Amniotic epithelial cell (primary cell): ENCODE data around the gene DCP1A.
A peak's percentile ranks its signal among the peaks of the same experiment; 100 is the strongest.
"Not testable (repeated sequence)": the region's sequence is repeated elsewhere in the genome, so short reads cannot be mapped to it uniquely, and the experiment has no call there.

Source experiments
- DNase-seq: peaks from one replicate; pipeline ENCODE4 v3.0.0-alpha.2; 2010; ENCODE audit warnings: low read depth

DCP1A gene

DNA sequence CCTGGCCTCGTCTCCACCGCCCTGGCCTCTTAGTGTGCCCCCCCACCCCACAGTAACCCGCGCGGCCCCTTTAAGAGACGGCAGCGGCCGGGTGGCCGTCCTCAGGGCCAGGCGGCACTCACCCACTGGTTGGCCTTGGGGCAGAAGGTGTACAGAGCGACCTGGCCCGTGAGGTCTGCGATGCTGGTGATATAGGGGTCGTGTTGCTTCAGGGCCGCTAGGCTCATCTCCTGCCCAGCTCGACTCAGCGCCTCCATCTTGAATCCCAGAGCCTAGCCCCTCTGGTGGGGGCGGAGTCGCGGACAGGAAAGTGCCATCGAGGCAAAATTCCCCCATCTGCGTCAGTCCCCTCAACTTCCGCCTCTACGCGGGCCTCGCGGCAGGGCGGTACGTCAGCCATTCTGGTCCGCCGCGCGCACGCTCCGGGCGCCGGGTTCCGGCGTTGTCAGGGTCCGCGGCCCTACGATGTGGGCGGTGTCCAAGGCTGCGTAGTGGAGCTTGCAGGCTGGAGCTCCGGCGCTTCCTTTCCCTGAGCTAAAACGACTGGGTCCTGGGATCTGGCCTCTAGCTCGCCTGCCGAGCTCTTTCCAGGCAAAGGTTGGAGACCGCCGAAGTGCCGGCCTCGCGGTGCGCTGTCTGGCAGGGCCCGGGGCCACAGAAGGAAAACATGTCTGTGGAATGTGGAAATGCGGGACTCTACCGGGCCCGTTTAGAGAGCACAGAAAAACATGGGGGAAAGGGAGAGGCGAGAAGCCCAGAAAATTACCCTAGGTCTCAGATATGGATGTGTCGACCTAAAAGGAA lies at the start of gene DCP1A:
Gene DCP1A, minus strand, starts transcription at position 283 of the 804 bp plus-strand sequence. Its CDS starts 26 bp downstream, at position 257.
- peak; percentile 96 for DNase-seq

DNA sequence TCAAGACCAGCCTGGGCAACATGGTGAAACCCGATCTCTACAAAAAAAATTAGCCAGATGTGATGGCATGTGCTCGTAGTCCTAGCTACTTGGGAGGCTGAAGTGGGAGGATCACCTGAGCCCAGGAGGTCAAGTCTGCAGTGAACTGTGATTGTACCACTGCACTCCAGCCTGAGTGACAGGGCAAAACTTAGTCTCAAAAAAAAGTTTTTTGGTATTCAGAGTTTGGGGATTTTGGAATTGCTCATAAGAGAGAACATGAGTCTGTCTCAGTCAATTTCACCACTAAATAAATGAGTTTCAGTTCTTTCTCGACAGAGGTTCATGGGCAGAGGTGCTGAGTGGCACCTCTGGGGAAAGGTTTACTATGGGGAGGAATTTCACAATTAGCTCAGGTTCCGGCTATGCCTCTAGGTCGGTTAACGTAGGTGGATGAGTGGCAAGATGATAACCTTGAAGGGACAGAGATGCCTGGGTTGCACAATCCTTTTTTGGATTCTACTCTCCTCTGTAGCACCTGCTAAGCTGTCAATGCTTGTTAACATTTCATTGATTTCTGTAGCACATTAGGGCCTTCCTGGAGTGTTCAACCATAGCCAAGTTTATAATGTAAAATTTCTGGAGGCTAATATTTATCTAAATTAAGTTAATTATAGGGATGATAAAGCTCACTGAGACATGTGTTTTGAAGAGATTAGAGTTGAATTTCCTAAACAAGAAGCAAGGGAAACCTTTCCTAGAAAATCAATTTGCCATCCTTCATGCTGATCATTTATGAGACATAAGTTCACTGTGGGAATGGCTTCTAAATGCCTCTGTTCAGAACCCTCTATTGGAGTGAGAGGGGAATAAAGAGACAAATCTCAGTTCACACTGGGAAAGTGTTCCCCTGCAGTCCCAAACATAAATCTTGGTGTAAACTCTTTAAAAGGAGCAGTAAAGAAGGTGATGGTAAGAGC lies 37.4 kb upstream of the DCP1A start:
- DNase-seq: no peak

DNA sequence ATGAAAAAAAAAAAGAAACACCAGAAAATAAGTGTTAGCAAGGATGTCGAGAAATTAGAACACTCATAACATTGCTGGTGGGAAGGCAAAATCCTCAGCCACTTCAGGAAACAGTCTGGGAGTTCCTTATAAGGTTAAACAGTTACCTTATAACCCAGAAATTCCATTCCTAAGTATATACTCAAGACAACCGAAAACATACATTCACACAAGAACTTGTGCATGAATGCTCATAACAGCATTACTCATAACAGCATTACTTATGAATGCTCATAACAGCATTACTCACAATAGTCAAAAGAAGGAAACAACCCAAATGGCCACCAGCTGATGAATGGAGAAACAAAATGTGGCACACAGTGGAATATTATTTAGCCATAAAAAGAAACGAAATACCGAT lies 34.8 kb upstream of the DCP1A start:
- DNase-seq: peak; percentile 57

DNA sequence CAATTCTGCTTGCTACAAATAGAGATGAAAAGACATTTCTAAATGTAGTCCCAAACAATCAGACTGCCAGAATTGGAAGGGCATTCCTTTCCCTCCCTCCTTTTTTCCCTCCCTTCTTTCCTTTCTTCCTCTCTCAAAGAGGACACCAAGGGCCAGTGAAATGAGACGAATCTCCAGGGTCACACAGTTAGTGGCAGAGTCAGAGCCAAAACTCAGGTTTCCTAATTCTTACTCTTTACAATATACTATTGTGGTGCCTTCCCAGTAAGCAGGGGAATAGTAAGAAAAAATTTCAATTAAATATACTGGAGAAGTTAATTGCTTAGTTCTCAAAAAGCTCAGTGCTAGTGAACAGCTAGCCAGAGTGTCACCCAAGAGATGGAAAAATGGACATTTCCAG lies 33.0 kb upstream of the DCP1A start:
- no peak for DNase-seq

DNA sequence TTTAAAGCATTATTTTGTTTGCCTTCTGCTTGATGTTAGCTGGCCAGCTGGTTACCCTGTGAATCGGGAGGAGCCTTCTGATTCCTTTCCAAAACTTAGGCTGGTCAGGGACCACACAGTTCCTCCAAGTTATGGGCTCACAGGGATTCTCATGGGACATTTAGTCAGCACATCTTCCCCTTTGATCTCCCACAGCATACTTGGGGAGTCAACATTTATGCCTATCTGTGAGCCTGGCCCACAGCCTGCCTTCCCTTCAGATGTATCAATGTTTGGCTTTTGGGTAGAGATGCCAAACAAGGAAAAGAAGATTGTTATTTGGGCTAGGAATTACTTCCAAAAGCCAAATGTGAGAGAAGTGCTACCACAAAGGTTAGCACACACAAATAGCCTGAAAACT lies 32.6 kb upstream of the DCP1A start:
- DNase-seq: no peak

DNA sequence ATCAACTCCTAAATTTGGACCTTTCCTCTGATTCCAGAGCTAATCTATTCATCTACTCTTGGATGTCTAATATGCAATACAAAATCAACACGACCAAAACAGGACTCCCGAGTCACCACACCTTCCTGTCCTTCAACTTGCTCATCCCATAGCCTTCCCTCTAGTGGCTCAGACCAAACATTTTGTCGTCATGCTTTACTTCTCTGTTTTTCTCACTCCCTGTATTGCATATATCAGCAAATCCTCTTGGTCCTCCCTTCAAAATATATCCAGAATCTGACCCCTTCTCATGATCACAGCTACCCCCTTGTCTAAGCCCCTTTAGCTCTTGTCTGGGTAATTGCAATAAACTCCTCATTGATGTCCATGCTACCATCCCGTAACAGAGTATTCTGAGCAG lies 30.5 kb upstream of the DCP1A start:
- no peak for DNase-seq

DNA sequence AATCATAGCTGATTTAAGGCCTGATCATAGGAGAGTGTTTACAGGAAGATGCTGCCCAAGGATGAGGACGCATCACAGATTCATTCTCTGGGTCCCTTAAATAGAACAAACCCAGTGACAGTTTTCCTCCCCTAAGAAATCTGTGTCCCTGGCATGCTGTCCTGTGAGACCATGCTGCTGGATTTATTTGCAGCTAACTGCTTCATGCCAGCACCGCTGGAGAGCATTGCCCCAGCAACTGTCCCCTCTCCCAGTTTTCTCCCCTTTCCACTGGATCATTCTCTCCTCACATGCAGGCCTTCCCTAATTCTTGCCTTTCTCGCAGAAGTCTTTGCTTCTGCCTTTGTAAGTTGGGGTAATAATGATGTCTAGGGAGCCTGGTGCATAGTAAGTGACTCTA lies 29.3 kb upstream of the DCP1A start:
- no peak for DNase-seq

DNA sequence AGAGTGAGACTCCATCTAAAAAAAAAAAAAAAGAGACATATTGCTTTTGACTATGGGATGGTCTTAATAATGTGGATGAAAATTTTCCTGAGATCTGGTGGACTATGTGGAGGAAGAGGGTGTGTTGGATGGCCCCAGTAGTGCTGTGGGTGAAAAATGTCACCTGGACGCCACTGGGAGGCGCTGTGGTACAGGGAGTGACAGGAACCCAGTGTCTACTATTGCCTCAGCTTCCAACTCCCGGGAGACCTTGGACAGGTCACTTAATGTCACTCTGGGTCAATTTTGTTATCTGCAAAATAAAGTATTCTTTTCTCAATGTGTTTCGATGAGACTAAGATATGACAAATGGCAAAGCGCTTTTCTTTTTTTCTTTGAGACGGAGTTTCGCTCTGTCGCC lies 27.7 kb upstream of the DCP1A start:
- peak; percentile 55 for DNase-seq

DNA sequence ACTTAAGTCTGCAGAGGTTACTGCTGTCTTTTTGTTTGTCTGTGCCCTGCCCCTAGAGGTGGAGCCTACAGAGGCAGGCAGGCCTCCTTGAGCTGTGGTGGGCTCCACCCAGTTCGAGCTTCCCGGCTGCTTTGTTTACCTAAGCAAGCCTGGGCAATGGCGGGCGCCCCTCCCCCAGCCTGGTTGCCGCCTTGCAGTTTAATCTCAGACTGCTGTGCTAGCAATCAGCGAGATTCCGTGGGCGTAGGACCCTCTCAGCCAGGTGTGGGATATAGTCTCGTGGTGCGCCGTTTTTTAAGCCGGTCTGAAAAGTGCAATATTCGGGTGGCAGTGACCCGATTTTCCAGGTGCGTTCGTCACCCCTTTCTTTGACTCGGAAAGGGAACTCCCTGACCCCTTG lies 23.4 kb upstream of the DCP1A start:
- DNase-seq: not testable (repeated sequence)

DNA sequence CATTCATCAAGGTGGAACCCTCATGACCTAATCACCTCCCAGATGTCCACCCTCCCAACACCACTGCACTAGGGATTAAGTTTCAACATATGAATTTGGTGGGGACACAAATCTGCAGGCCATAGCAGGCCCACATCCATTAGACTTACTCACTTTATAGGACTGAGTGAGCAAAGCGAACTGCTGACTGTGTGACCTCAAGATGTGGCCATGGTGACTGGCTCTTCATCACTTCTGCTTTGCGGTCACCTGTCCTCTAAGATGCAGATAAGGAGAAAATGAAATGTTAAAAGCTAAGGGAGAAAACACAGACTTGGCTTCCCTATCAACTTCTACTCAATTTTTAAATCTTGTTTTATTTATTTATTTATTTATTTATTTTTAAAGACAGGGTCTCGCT lies 14.5 kb upstream of the DCP1A start:
- no peak for DNase-seq

DNA sequence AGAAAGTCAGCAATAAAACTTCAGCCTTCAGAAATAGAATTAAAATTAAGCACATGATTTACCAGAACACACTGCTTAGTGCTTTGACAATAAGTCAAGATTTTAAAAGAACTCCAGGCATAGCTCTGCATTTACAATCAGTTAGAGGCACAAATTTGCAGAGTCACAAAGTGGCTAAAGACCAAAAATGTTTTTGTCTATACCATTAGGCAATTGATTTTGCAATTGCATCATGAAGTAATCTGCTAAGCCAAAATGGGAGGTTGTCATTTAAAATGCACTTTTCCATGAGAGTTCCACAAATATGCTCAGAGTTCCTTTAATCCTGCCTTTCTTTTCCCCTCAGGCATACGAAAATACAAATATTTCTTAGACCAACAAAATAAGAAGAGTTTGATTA lies 10.1 kb upstream of the DCP1A start:
- no peak for DNase-seq

DNA sequence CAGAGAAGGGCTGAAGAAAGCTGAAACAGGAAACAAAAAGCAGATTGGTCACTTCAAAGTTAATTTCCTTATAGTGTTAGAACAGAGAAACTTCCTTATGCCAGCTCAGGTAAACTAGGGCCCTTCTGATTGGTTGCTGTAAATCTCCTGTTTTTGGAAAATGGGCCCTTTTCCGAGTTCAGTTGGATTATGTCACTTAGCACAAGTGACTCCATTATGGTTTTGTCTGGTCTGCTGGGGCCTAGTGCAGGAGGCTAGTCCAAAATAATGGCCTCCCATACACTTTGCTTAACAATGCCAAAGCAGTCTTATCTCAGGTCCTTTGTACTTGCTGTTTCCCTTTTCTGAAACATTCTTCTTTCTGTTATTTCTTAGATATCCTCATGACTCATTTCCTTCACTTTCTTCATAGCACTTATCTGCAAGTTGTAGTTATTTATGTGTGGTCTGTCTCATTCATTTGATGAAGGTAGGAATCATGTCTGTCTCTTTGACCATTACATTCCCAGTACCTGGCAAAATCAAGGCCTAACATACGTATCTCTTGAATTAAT lies 7.7 kb upstream of the DCP1A start:
- DNase-seq: peak; percentile 89

DNA sequence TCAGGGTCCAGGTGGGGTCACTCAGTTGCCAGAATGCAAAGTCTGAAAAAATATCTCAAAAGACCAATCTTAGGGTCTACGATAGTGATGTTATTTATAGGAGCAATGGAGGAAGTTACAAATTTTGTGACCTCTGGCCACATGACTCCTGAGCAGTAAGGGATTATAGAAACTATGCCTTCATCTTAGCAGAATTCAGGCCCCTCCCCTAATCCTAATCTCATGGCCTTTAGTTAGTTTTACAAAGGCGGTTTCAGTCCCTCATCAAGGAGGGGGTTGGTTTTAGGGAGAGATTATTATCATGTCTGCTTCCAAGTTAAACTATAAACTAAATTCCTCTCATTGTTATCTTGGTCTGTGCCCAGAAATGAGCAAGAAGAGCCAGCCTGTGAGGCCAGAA lies 5.9 kb upstream of the DCP1A start:
- DNase-seq: no peak

DNA sequence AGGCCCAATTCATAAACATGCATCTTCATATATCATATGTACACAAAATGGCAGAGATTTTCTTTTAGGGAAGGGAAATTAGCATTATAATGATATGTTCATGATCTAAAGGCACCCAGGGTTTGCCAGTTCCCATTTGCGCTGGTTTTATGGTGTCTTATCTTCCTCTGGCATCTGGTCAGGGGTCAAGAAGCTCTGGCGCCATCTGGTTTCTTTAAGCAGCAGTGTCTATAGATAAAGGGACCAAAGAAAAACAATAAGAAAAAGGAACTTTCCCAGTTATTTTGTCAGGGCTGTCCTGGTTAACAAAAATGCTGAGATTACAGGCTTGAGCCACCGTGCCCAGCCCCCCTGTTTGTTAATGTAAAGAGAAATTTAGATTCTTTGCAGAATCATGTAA lies 3.3 kb upstream of the DCP1A start:
- peak; percentile 63 for DNase-seq

DNA sequence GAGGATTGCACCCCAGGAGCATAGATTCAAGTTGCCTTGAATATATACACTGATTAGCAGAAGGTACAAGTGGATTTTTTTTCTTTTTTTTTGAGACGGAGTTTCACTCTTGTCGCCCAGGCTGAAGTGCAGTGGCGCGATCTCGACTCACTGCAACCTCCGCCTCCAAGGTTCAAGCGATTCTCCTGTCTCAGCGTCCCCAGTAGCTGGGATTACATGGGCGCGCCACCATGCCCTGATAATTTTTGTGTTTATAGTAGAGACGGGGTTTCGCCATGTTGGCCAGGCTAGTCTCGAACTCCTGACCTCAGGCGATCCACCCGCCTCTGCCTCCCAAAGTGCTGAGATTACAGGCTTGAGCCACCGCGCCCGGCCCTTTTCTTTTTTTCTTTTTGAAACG lies 775 bp upstream of the DCP1A start:
- not testable (repeated sequence) for DNase-seq

DNA sequence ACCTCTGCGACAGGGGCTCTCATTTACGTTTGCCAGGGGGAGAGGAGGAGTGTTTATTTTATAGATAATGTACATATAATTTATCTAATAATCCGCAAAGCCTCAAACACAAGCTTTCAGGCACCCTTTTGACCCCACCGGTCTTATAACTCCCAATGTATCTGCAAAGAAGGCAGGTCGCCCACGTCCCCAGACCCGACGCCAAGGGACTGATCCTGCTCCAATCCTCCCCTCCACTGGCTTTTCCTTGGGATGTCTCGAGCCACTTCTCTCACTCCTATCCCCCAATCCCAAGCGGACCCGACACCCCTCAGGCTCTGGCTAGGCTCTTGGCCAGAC lies 452 bp downstream of the DCP1A start:
- no peak for DNase-seq

DNA sequence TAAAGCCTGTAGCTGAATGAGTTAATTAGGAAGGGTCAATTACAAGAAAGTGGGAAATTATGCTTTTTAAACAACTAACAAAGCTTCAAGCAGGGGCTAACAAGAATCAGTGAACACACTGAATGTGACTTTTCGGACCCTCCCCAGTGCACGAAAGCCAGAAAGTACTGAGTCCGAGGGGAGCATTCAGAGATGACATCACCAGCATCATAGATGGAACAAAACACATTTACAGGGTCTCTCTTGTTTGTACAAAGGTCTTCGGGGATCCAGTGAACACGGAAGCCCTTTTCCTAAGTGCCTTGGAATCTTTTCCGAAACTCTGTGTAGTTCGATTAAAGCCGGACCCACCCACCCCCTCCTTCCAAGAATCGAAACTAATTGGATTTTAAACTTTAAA lies 829 bp downstream of the DCP1A start:
- DNase-seq: peak; percentile 21

DNA sequence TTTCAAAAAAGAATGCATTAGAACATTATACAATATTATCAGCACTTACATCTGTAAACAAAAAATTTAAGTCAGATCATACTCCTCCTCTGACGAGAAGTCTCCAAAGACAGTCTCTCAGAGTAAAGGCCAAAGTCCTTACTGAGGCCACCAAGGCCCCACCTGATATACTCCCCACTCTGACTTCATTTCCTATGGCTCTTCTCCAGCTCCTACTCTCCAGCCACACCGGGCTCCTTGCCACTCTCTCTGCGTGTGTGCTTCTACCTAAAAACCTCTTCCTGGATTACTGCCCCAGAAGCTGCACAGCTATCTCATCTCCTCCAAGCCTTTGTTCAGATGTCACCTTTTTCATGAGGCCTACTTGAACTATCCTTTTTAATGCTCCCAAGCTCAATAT lies 5.0 kb downstream of the DCP1A start:
- no peak for DNase-seq

DNA sequence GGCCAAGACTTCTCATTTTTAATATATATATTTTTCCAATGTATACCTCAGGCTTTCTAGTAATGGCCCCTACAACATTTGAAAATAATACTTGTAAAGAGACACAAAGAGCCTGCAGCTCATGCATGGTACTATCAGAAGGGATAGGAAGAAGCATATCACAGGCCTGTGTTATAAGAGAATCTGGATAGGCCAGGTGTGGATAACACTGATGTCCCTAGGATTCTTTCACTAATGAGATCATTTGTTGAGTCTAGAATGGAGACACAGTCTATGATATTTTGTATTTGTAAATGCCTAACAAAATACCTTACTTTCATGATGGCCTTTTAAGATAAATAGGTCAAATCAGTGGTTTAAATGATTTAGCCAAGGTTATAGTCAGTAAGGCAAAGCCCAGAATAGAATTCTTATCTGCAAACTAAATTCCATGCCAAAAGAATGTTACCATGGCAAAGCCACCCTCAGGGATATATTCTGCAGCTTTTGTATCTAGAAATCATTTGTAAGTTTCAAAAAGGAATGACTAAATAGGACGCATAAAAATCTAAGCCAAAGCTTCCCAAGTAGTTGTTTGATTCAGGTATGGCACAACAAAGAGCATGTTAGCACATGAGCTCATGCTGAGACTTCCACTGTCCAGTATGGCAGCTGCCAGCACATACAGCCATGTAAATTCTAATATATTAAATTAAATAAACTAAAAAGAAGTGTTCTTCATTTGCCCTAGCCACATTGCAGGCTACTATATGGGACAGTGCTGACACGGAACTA lies 10.0 kb downstream of the DCP1A start:
- DNase-seq: peak; percentile 17

DNA sequence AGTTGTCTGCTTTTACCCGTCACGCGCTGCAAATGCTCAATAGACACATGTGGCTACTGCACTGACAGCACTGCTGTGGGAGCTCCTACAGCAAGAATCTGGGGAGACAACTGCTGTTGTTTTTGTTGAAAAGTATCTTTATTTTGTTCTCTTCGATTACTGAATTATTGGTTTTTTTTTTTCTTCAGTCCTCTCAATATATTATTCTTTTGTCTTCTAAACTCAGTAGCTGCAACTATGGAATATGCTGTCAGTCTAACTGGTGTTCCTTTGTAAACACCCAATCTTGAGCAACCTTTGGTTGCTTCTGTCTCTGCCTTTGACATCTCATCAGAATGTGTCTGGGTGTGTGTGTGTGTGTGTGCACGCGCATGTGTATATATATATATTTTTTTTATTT lies 12.6 kb downstream of the DCP1A start:
- DNase-seq: no peak

DNA sequence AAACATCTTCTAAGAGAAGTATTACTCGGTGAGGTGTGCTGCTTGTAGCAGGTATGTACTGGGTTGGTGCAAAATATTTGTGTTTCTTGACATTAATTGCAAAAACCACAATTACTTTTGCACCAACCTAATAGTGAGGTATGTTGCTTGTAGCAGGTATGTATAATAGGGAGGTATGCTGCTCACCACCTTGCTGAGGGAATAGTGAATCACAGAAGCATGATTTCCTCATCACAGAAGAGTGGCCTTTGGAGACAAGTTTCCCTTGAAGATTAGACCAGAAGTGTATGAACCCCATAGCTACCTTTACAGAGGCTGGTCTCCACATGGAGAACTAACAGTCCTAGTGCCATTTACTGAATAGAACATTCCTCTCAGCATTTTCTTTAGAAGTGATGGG lies 15.5 kb downstream of the DCP1A start:
- DNase-seq: no peak

DNA sequence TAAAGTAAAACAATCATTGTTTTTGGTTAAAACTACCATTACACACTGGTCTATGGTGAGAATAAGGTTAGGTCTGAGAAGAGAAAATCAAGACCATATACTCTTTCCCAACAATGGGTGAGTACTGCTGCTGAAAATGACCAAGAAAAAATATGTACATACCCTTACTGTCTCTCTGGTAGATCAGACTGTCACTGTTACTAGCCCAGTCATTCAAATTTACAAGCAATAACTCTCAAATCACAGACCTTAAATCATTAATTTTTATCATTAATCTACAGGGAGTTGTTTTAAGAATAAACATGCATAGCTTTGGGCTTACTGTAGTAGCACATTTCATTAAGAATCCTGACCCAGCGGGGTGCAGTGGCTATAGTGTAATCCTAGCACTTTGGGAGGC lies 17.4 kb downstream of the DCP1A start:
- no peak for DNase-seq
